Glomerular visceral epithelial cell (primary cell): Measurements from ENCODE around the gene B3GNT9.
"Not testable (repeated sequence)": the region's sequence is repeated elsewhere in the genome, so short reads cannot be mapped to it uniquely, and the experiment has no call there.

Source experiments
- DNase-seq: peaks from one replicate; pipeline ENCODE4 v3.0.0-alpha.2; 2016; ENCODE audit errors: extremely low spot score

The B3GNT9 gene

DNA sequence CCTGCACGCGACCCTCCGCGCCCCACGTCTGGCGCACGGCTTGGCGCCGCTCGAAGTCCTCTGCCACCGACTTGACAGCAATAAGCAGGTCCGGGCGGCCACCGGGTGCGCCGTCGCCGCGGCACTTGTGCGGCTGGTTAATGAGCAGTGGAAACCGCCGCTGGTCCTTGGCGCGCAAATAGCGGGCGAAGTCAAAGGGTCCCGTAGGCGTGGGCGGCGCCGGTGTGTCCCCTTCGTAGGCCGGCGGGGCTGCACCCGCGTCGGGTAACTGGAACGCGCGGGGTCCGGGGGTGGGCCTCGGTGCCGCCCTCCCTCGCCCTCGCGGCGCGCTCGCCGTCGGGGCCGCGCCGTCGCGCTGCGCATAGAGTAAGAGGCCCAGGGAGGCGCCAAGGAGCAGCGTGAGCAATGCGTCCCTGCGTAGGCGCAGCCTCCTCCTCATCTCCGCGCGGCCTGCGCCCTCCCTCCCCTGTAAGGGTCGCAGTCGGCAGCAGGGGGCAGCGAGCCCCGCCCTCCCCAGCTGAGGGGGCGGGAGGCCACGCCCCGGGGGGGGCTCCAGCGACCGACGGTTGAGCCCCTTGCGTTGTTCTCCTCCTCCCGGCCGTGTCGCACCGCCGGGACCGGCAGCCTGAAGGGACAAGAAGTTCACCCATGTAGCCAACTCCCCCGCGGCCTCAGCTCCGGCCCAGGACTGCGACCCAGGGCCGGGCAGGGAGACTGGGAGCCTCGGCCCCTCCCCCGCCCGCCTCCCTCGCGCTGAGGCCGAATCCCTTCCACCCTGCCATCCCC lies 558 bp downstream of the B3GNT9 start:
- no peak for DNase-seq

GRCh38 chr16:67149276-67150046 lies 1.3 kb downstream of the B3GNT9 start:
- DNase-seq = no peak

DNA sequence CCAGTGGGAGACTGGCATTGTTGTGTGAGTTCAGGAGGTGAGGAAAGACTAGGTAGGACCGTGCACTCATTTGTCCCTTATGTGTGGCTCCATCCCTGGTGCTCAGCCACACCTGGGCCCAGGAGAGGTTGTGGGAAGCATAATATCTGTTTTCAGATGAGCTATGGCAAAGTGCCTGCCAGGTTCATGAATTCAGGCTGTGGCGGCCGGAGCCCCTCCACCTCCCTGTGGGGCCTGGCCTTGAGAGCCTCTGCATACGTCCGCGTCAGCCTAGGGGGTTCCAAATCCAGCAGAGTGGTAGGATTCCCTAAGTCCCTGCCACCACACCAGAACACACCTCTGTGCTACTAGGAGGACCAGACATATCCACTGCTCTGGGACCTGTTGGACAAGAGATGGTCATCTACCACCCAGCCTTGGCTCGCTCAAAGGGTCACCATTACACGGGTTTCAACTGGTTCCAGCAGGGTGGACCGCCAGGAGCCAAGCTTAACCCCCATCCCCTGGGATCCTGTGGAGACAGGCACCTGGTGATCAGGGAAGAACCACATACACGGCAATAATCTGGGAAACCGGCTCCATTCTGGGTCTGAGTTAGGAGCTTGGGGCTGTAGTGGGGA lies 2.0 kb downstream of the B3GNT9 start:
- DNase-seq = no peak

DNA sequence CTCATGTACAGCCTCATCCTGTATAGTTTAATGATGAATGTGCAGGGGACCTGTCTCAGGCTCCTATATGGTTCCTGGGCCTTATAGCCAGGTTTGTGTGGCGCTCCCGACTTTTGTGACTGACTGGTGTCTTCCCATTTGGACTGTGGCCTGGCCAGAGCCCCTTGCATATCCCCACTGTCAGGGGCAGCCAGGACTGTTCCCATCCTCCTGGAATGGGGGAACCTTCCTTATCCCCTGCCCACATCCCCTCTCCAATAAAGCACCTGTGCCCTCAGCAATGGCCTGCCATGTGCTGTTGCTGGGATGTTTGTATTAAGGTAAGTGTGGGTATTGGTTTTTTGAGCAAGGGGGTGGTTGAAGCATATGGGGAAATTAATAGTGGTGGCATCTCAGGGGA lies 2.6 kb downstream of the B3GNT9 start:
- no peak for DNase-seq

GRCh38 chr16:67147437-67148140 lies 3.2 kb downstream of the B3GNT9 start:
- DNase-seq = no peak

DNA sequence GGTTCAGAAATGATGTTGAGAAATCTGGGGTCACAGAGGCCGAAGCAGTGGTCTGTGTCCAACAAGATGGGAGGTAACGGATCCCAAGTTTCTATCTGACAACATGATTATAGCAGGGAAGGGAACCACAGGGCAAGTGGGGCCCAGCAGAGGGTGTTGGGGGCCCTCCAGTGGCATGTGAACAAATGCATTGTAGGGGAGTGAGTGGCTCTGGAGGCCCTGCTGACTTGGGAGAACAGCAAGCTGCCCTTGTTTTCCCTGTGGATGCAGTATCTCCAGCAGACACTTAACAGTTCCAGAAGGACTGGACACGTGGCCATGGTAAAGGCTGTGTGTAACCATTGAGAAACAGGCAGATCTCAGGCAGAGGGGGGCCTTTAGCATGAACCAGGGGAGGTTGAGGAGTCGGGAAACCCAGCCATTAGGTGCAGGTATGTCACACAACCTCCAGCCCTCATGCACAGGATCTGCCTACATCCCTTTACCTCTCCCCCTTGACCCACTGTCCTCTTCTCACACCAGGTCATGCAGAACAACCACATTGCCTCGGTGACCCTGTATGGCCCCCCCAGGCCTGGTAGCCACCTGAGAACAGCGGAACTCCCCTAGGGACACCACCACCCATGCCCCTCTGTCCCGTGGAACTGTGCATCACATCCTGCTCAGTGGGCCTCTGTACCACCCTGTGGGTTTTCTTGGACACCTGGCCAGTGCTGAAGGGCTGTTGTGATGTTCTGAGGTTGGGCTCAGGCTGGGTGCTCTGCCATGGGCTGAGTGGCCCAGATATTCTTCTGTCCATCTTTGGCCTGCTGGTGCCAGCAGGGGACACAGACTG lies 4.1 kb downstream of the B3GNT9 start:
- DNase-seq = no peak

GRCh38 chr16:67145746-67146145 lies 5.1 kb downstream of the B3GNT9 start:
- DNase-seq = no peak

GRCh38 chr16:67144943-67145342 lies 5.9 kb downstream of the B3GNT9 start:
- no peak for DNase-seq

GRCh38 chr16:67142342-67142741 lies 8.5 kb downstream of the B3GNT9 start:
- DNase-seq = no peak

DNA sequence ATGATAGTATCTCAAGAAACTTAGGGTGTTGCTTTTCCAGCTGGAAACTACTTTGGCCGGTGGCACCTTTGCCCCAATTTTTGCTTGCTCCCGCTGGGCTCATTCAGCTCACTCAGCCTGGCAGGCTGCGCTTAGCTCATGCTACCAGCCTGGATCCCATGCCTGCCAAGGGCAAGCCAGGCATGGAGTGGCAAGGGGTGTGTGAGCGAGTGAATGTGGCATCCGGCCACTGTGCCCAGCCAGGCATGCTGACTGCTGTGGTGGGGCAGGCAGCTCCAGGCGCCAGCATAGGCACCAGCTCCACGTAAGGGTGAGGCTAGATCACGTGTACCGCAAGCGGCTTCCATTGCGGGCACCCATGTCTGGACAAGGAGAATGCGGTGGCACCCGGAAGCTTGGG lies 9.4 kb downstream of the B3GNT9 start:
- DNase-seq = no peak

DNA sequence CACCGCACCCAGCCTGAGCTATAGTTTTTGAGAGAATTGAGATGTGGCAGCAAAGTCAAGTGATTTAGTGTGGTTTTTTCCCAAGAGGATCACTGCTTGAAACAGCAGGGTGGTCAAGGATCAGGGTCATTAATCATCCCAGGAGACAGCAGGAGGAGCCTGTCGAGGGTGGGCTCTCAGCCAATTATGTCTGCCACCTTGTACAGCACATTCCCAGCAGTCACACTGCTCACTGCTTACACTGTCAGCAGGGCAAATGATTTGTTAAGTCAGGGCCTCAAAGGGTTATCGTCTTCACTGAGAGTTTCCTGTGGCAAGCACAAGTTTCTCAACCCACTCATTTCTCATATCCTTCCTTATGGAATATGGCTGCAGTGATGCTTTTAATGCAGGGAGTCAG lies 13.2 kb downstream of the B3GNT9 start:
- peak; percentile 35 for DNase-seq

DNA sequence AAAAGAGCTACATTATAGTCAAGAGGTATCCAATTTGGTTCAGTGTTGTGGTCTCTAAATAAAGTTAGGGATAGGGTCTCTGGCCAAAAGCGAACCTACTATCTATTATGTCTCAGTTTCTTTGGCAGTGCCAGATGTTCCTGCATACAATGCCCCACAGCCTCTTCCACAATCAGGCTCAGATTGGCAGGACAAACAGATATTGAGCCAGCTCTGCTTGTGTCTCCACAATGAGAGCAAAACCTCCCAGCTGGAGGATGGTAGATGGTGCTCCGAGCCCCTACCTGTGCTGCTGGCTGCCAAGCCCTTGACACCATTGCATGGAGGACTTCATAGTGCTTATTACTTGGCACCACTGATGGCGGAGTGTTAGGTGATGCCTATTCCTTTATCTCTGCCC lies 21.4 kb downstream of the B3GNT9 start:
- DNase-seq = no peak

DNA sequence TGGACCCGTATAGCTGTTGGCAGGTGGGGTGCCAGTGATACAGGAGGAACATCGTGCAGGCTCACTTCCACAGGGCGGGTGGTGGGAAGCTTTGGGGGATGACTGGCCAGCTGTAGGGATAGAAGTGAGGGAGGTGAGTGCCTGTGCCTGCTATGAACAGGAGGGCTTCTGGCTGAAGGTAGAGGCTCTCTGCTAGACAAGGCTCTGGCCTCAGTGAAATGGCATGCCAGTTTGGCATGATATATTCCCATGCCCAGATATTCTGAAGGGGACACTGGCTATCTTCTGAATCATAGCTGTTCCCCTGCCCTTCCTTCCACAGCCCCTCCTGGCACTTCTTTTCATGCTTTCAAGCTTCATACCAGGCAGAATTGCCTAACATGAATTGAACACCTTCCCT lies 21.9 kb downstream of the B3GNT9 start:
- DNase-seq = no peak

DNA sequence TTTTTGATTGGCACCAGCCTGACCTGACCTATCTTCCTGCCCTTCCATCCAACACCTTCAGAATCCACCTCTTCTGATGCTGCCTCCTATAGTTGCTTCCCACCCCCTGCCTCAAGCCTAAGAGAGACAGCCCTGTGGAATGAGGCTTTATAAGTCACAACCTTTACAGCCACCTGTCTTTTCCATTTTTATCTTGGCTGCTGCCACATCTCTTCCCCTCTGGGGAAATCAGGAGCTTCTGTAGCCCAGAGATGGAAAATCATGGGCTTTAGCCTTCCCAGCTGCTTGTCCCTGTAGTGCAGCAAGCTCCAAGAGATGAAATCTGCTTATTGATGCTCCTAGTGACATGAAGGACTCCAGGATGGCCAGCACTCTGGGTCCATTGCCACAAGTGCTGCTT lies 22.4 kb downstream of the B3GNT9 start:
- no peak for DNase-seq

- not testable (repeated sequence) for DNase-seq
Measured at GRCh38 chr16:67122799-67123198, 28.0 kb downstream of the B3GNT9 start.

- DNase-seq = no peak
Measured at GRCh38 chr16:67120025-67120424, 30.8 kb downstream of the B3GNT9 start.

DNA sequence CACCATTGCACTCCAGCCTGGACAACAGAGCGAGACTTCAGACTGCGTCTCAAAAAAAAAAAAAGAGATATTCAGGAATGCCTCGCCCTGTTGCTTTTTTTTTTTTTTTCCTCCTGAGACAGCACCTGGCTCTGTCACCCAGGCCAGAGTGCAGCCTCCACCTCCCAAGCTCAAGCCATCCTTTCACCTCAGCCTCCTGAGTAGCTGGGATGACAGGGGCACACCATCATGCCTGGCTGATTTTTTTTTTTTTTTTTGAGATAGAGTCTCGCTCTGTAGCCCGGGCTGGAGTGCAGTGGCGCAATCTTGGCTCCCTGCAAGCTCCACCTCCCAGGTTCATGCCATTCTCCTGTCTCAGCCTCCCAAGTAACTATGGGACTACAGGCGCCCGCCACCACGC lies 33.1 kb downstream of the B3GNT9 start:
- no peak for DNase-seq

DNA sequence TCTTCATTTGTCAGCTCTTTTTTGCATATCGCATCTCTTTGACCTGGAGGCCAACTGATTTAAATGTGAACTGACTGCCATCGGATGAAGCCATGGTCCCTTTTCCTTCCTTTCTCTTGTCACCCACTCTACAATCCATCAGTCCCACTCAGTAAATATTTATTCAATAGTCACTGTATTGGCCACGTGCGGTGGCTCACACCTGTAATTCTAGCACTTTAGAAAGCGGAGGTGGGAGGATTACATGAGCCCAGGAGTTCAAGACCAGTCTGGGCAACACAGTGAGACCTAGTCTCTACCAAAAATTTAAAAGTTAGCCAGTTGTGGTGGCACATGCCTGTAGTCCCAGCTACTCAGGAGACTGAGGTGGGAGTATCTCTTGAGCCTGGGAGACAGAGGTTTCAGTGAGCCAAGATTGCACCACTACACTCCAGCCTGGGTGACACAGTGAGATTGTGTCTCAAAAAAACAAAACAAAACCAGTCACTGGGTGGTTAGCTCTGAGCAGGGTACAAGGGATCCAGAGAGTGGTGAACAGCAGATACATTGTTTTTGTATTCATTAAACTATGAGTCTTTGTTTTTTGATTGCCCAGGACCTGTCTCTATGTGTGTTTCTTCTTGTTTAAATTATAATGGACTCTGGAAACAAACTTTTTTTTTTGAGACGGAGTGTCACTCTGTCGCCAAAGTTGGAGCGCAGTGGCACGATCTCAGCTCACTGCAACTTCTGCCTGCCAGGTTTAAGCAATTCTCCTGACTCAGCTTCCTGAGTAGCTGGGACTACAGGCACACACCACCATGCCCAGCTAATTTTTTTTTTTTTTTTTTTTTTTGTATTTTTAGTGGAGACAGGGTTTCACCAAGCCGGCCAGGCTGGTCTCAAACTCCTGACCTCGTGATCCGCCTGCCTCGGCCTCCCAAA lies 34.1 kb downstream of the B3GNT9 start:
- DNase-seq = no peak

DNA sequence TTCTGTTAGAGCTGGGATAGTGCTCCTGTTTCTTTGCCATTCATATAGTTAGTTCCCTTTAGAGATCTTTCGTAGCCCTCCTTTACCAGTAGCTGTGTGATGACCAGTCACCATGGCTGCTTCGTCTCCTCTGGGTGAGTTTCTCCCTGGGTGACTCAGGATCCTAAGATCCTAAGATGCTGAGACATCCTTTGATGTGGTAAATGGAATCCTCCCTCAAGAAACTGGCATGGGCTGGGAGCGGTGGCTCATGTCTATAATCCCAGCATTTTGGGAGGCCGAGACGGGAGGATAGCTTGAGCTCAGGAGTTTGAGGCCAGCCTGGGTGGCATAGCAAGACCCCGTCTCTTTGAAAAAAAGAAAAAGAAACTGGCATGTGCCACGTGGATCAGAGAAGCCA lies 35.2 kb downstream of the B3GNT9 start:
- peak; percentile 84 for DNase-seq

DNA sequence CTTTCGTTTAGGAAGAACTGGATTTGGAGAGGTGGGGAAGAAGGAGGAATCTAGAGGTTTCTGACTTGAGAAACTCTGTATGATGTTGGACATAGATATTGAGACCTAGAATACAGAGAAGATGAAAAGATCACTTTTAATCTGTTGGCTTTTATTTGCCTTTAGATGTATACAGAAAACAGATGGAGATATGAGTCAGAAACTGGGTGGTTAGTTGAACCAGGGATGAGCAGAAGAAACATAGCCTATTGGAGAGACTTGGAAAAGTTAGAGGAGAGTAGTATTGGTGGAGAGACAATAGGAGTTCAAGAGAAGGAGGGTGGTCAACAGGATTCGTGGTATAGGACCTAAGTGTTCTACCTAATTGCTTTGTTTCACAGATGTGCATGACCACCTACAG lies 36.0 kb downstream of the B3GNT9 start:
- no peak for DNase-seq
